Measurements from ENCODE around the gene NPSR1.
"Not testable (repeated sequence)": the region's sequence is repeated elsewhere in the genome, so short reads cannot be mapped to it uniquely, and the experiment has no call there.

Gene NPSR1, protein sequence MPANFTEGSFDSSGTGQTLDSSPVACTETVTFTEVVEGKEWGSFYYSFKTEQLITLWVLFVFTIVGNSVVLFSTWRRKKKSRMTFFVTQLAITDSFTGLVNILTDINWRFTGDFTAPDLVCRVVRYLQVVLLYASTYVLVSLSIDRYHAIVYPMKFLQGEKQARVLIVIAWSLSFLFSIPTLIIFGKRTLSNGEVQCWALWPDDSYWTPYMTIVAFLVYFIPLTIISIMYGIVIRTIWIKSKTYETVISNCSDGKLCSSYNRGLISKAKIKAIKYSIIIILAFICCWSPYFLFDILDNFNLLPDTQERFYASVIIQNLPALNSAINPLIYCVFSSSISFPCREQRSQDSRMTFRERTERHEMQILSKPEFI

DNA sequence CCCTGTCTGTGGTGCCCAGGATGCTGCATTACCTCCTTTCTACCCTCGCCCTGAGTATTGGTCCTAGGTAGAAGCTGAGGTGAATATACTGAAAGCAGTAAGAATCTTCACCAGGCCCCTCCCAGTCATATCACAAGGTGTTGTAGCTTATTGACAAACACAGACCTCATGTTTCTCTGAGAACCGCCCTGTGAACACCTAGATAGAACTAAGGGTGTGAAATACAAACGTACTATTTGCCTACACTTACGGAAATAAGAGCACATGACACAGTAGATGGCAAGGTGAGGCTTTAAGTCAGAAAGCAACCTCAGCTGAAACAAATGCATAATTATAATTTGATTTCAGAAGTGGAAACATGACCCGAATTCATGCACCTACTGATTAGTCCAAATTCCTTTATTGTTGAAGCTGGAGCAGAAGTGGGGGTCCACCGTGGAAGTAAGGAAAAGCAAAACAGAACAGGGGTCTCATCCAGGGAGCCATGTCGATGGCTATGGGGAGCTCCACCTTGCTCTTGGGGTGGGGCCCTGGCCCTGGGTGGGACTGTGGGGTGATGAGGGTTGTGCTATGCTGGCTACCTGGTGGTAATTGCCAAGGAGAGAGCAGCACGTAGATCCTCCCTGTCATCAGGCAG, at the start of gene NPSR1:
Gene NPSR1 (plus strand): TSS at position 587 of the 637 bp plus-strand sequence. CDS start 195 bp downstream, outside the sequence.
- DNase-seq (ENCODE audit: low read depth in 2 of 2) = no peak

DNA sequence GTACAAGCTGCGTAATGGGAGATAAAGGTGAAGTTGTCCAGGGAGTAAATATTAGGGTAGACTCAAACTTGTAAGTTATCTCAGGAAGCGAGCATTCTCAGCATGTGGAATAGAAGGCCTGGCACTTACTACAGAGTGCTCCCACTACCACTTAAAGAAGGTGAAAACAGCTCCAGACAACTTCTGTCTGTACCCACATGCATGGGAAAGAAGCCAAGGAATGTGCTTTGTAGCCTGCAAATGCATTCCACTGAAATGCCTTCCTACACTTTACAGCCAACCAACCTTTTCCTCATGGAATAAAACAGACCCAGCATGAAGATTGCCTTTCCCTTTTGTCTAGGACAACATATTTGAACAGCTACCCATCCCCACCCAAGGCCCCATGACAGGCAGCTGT, 45.4 kb upstream of the NPSR1 start:
- no peak for DNase-seq (ENCODE audit: low read depth in 2 of 2)

DNA sequence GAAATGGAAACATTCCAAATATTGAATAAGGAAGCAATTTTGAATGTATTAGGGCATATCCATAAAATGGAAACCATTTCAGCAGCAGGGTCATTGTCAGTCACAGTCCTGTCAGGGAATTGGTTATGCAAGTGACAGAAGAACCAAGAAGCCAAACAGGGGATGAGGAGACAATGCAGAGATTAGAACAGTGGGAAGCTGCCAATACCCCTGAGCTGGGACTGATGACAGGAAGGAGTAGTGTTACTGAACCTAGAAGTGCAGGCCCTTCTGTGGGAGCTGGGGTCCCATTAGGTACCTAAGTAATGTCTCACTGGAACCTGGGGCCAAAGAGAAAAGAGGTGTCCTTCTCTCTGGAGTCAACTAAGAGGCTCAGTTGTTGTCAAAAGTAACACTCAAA, 37.6 kb upstream of the NPSR1 start:
- DNase-seq (ENCODE audit: low read depth in 2 of 2) = no peak

DNA sequence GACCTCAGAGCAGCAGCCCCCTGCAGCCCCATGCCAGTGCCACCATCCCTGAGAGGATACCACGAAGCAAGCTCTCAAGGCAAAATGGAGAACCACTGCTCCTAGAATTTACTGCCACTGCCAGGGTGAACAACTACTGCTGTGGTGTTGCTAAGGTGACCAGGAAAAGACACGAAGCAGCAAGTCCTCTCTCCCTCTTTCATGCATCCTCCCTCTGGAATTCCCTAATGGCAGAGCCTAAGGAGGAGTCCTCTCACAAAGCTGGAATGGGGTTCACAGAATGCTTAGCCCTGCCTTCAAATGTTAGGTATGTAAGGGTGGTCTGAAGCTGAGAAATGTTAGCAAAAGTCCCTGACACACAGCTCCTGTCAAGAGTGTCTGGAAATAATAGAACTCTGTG, 35.8 kb upstream of the NPSR1 start:
- DNase-seq (ENCODE audit: low read depth in 2 of 2) = no peak

DNA sequence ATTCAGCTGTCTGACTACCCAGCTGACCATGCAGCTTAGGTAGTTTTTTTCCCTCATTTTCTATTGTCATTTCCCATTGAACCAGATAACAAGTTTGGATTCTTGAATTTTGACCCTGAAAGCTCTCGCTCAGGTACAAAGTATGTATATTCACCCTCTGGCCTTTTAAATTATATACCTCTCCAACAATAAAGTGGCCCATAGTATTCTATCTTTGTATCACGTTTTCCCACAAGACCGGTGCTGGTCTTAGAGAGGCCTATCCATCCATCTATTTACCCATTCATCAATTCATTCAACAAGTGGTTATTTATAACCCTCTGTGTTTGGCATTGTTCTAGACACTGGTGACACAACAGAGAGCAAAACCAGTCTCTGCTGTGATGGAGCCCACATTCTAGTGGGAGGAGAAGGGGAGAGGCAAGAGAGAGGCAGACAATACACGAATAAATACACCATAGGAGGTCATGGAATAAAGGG, 35.2 kb upstream of the NPSR1 start:
- DNase-seq (ENCODE audit: low read depth in 2 of 2) = no peak

DNA sequence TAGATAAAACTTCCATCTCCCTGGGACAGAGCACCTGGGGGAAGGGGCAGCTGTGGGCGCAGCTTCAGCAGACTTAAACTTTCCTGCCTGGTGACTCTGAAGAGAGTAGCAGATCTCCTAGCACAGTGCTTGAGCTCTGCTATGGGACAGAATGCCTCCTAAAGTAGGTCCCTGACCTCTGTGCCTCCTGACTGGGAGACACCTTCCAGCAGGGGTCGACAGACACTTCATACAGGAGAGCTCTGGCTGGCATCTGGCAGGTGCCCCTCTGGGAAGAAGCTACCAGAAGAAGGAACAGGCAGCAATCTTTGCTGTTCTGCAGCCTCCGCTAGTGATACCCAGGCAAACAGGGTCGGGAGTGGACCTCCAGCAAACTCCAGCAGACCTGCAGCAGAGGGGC, 29.4 kb upstream of the NPSR1 start:
- DNase-seq (ENCODE audit: low read depth in 2 of 2) = not testable (repeated sequence)

DNA sequence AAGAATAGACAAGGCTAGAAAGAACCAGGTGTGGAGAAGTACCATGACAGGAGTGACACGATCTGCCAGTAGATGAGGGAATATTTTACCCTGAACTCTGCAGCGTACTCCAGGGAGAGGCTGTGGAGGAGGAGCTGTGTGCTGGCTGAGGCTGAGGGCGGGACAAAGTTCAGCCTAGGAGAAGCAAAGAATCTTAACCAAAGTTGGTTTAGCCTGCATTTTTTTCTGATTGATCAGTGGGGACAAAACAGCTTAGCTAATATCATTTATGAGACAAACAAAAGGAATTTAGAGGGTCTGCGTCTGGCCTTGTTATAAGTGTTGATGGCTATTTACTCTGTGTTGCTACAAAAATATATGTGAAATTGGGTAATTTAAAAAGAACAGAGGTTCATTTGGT, 5.2 kb upstream of the NPSR1 start:
- DNase-seq (ENCODE audit: low read depth in 2 of 2) = no peak

DNA sequence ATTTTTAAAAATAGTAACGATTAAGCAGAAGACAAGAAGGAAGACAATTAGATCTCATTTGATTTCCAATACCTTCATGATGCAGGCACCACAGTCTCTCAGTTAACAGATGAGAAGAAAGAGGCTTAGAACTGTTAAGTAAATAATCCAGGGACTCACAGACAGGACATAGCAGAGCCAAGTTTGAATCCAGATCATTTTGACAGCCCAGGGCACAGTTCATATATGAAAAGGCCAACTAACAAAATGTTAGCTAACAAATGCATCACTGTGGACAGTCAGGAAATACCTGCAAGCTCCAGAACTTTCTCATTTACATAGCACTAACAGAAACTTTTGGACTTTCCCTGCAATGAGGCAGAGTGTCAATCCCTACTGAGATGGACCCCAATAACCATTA, 4.2 kb upstream of the NPSR1 start:
- no peak for DNase-seq (ENCODE audit: low read depth in 2 of 2)

DNA sequence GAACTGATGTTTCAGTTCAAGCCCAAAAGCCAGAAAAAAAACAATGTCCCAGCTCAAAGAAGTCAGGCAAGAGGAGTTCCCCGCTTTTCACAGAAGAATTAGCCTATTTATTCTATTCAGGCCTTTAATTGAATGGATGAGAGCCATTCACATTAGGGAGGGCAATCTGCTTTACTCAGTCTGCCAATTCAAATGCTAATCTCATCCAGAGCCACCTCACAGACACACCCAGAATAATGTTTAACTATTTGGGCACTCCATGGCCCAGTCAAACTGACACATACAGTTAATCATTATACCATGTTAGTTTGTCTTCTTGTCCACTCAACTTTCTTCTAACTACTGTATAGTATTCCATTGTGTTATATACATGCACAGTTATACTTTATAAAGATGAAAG, 2.6 kb upstream of the NPSR1 start:
- no peak for DNase-seq (ENCODE audit: low read depth in 2 of 2)

DNA sequence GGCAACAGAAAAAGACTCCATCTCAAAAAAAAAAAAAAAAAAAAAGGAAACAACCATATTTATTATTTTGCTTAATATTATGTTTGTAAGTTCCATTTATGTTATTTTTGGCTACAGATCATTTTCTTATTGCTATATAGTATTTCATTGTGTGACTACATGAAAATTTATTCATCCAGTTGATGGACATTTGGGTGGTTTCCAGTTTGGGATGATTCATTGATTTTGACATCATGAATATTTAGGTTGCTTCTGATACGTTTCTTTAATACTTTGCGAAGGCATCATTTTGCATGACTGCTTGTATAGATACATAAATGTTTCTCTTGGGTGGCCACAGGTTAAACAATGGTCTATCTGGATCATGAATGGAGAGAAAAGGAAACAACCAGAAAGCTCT, 2.0 kb upstream of the NPSR1 start:
- DNase-seq (ENCODE audit: low read depth in 2 of 2) = no peak

DNA sequence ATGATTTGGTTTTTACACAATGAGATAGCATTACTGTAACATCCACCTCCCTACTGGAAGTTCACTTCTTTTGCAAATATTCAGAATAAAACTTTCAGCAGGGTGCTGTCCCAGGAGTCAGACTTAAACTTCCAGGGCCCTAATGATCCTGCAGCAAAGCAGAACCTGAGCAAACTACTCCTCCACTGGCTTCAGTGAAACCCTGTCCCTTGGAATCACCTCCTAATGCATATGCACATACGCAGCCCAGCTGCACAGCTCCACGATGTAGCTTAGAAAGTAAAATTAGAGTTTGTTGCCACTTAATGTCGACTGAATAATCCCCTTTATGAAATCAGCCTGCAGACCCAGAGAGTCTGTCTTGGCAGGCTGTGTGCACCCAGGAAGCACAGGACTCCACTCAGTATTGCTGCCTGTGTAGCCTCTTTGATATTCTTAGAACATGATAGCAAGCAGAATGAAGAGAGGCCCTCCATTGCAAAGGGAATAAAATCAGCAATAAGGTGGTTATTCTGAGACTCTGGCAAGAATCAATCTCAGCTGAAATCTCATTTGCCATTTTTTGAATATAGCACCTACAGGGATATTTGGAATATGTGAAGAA, 1.6 kb downstream of the NPSR1 start:
- no peak for DNase-seq (ENCODE audit: low read depth in 2 of 2)

DNA sequence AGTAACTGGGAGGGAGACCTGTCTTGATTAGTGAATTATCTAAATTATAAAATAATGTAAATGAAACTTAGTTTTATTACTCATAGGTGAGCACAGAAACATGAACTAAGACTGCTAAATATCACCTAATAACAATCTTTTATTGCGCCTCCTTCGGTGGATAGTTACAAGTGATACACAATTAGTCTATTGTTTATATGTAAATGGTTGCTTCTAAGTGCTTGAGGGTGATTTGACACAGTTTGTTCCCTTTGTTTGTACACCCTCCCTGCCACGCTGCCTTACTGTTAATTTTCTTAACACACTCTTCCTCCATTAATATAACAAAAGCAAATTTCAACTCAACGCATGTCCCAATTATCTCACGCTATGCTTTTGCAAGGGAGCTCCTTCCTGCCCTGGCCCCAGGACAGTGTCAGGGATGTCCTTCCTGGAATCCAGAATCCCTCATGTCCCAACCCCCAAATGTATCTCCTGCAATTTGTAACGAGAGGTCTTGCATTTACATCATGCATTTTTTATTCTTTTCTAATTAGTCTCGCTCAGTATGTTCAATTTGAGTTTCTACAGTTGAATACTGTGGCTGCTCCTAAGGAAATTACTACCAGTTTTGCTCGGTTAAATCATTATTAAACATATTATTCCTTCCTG, 4.2 kb downstream of the NPSR1 start:
- no peak for DNase-seq (ENCODE audit: low read depth in 2 of 2)

DNA sequence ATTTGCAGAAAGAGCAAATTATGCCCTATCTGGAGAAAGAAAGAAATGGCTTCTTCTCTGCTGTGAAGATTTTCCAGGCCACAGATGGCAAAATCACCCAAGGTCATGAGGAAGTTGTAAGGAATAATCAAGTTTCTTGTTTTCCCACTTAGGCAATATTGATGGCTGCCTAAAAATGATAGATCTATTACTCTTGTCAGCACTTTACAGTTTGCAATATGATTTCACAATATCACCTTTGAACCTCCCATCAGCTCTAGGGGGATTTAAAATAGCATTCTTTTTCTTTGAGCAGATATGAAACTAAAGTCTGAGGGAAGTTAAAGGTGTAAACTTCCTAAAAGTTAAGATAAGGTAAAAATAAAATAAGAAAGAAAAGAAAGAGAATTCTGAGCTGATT, 6.7 kb downstream of the NPSR1 start:
- no peak for DNase-seq (ENCODE audit: low read depth in 2 of 2)

DNA sequence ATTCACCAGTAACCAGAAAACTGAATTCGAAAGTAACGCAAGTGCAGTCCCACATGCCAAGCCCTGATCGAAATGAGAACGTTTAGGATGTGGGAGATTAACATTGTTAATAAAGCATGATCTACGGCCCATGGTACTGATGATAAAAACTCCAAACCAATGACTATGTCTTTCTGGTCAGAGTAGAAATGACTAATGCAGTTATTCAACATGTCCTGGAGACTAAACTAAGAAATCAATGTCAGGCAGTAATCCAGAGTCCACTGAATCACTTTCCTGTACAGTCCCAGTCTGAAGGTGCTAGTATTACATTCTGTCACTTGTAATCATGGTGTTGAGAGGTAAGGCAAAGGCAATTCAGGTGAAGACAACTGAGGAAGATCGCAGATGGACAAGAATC, 14.4 kb downstream of the NPSR1 start:
- DNase-seq (ENCODE audit: low read depth in 2 of 2) = no peak

DNA sequence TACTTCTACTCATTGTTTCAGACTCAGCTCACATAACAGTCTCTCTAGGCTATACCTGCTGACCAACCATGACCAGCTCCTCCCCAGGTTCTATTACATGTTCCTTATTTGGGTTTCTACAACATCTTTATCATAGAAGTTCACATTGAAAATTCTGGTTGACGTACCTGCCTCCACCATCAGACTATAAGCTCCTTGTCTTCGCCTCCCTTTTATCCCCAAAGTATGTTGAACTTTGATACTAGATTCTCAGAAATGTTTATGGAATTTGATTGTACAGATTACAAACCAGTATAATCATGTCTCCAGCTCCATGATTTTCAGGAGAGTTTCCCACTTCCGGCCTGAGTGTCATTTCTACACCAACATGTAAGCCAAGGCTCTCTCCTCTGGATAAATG, 15.0 kb downstream of the NPSR1 start:
- DNase-seq (ENCODE audit: low read depth in 2 of 2) = no peak

DNA sequence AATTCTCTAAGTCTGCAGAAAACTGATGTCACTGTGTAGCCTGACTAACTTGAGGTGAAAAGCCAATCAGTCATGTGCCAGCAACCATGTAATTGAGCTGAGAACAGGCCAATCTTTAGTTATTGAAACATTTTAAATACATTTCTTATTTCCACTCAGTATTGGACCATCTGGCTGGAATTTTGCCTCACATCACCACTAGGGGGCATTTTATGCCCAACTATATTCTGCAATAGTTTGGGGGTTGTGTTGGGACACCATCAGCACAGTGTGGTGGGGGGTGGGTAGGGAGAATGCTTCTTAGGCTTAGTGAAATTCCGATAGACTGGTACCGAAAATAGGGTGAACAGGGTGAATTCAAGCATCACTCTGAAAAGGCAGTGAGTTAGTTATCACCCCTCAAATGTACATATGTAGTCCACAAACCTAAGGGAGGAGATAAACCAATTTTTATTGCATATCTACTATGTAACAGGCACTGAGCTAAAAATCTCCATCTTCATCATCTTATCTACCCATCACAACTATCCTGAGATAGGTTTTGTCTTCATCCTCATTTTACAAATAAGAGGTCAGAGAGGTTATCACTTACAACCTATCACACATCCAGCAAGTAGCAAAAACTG, 17.8 kb downstream of the NPSR1 start:
- DNase-seq (ENCODE audit: low read depth in 2 of 2) = no peak

DNA sequence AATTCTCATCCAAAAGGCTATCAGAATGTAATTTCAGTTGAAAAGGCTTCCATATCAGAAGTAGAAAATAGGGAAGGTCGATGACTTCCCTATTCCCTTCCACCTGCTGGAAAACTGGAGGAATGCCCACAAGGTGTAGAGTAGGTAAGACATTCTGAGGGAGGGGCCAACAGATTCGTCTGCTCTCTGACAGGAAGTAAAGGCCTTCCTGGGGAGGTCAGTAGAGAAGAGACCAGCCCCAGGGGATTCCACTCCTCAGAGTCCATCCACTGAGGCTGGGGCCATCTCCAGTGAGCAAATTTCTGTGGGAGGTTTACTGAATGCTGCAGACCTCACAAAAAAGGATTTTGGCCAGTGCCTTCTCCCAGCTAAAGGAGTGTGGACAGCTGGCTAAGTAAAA, 19.5 kb downstream of the NPSR1 start:
- no peak for DNase-seq (ENCODE audit: low read depth in 2 of 2)

DNA sequence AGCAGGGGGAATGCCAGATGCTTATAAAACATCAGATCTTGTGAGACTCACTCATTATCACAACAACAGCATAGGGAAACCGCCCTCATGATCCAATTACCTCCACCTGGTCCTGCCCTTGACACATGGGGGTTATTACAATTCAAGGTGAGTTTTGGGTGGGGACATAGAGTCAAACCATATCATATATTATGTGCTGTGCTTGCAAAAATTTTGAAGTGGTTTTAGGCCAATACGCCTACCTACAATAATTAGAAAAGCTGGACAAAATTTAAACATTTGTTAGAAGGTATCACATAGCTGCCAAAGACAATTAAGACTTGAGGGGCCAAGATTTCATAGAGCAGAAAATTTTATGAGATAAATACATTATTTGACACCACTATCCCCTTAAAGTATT, 29.5 kb downstream of the NPSR1 start:
- DNase-seq (ENCODE audit: low read depth in 2 of 2) = no peak

DNA sequence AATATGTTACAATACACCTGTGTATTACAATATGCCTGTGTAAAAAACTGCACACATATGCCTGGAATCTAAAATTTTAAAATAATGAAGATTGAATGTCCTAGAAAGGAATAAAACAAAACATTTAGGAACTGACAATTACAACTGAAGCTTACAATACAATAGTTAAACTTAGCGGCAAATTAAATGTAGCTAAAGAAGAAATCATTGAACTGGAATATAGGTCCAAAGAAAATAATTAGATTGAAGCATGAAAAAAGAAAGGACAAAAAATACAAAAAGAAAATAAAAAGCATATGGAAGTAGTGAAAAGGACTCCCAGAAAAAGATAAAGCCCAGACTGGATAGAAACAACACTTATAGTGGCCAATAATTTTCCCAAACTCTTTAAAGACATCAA, 38.4 kb downstream of the NPSR1 start:
- no peak for DNase-seq (ENCODE audit: low read depth in 2 of 2)

DNA sequence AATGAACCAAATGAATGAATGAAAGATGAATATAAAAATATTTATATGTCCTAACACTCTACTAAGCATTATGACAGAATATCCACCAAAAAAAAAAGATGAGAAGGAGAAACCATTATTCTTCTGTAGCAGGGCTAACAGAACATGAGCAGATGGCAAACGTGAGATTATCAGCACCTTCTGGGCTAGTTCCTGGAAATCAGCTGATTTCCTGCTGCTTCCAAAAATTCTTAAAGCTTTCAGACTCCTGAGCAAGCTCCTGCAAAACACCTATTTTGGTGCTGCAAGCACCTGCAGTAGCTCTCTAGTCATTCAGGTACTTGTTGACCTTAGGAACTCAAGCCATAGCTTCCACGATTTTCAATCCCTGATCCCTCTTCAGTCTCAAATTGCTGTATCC, 51.8 kb downstream of the NPSR1 start:
- no peak for DNase-seq (ENCODE audit: low read depth in 2 of 2)

DNA sequence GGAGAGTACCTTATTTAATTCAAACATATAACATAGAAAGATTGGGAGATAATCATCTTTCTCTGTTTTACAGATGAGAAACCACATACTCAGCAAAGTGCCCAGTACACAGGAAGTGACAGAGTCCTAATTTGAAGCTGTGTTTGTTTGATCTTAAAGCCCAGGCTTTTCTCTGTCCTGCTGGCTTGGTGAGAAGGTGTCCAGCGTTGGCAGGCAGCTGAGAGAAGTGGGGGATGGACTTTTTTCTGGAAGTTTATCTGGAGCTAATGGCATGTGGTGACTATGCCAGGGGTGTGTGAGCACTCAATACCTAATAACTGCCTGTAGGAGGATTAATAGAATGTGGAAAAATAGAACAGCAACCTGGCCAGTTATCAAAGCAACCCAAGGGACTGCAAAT, 60.8 kb downstream of the NPSR1 start:
- DNase-seq (ENCODE audit: low read depth in 2 of 2) = no peak

DNA sequence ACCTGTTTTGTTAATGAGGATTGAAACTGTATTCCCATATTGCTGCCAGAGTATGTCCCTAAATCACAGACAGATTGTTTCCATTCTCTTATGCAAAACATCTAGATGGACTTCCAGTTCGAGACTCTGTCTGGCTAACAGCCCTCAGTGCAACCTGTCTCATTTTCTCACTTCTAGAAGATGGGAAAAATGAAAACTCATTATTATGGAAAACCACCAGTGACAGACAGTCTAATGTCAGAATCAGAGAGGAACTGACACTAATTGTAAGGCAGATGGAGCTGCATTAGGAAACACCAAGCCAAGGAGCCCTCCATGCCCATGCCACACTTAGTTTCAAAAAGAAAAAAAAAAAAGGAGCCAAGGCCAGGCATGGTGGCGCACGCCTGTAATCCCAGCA, 61.6 kb downstream of the NPSR1 start:
- no peak for DNase-seq (ENCODE audit: low read depth in 2 of 2)
